ENCODE data around the gene IFITM10. TPM values are rescaled to one million over a fixed set of nuclear protein-coding genes. Genes with fewer than 3 reads are reported as not detected.
A peak's percentile ranks its signal among the peaks of the same experiment; 100 is the strongest.

IFITM10 gene
- total and polyA plus RNA-seq, 9 of the 15 experiments (the other 6 are each of a cell fraction or from before 2014, with no cell fraction given) = 0.08 to 0.13 (median 0.09) TPM; not detected in 6

DNA sequence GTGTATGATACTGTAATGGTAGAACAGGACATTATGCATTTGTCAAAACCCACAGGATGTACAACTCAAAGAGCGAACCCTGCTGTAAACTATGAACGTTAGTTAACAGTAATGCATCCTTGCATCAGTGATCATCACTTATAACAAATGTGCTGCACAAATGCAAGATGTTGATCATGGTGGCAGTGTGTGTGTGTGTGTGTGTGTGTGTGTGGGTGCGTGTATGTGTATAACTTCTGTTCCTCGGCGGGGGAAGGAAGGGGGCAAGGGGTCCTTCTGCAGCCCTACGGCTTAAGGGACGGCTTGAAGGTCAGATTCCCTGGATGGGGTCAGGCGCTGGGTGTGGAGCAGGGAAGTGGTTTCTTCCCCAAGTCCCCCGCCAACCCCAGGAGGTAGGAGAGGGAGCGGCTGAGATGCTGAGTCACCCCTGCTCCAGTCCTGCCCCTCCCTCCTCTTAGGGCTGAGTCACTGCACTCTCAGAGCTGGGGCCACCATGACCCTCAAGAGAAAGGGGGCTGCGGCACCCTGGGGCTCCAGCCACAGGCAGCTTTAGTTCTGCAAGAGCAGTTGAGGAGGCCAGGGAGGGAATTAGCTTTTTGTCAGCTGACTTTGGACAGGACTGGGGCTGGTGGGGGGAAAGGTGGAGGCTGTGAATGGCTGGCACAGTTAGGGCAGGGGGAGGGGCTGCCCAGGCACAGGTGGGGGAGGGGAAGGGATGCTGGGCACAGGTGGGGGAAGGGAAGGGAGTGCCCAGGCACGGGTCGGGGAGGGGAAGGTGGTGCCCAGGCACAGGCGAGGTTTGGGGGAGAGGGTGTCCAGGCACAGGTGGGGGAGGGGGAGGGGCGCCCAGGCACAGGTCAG is 22.1 kb upstream of the IFITM10 start (continued):
- TF ChIP-seq, protein P1, sequence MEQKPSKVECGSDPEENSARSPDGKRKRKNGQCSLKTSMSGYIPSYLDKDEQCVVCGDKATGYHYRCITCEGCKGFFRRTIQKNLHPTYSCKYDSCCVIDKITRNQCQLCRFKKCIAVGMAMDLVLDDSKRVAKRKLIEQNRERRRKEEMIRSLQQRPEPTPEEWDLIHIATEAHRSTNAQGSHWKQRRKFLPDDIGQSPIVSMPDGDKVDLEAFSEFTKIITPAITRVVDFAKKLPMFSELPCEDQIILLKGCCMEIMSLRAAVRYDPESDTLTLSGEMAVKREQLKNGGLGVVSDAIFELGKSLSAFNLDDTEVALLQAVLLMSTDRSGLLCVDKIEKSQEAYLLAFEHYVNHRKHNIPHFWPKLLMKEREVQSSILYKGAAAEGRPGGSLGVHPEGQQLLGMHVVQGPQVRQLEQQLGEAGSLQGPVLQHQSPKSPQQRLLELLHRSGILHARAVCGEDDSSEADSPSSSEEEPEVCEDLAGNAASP (IDR thresholded peaks at IDR 0.05) = no peak
- no peak for TF ChIP-seq FUS (optimal IDR thresholded peaks at IDR 0.05; ENCODE audit: low read depth, low read length)
- TF ChIP-seq TAF1 (IDR thresholded peaks at IDR 0.05; ENCODE audit: control insufficient read depth, extremely low read depth, insufficient read depth, low read length, severe bottlenecking) = no peak
- TF ChIP-seq SOX6 (IDR thresholded peaks at IDR 0.05) = peak; percentile 49; the same call in 1 of the 2 replicates
- no peak for TF ChIP-seq MTA2 (IDR thresholded peaks at IDR 0.05; ENCODE audit: low read depth)
- TF ChIP-seq PHF21A (IDR thresholded peaks at IDR 0.05; ENCODE audit: borderline replicate concordance, low read depth) = 0 out of 2 replicates have a peak, but pooled peaks have one; percentile 22
- no peak for TF ChIP-seq XRCC4 (IDR thresholded peaks at IDR 0.05; ENCODE audit: extremely low read depth, insufficient read depth, insufficient read length)
- TF ChIP-seq ZNF696 (CRISPR knock-in tag; conservative IDR thresholded peaks at IDR 0.05) = no peak
- TF ChIP-seq, protein P2, sequence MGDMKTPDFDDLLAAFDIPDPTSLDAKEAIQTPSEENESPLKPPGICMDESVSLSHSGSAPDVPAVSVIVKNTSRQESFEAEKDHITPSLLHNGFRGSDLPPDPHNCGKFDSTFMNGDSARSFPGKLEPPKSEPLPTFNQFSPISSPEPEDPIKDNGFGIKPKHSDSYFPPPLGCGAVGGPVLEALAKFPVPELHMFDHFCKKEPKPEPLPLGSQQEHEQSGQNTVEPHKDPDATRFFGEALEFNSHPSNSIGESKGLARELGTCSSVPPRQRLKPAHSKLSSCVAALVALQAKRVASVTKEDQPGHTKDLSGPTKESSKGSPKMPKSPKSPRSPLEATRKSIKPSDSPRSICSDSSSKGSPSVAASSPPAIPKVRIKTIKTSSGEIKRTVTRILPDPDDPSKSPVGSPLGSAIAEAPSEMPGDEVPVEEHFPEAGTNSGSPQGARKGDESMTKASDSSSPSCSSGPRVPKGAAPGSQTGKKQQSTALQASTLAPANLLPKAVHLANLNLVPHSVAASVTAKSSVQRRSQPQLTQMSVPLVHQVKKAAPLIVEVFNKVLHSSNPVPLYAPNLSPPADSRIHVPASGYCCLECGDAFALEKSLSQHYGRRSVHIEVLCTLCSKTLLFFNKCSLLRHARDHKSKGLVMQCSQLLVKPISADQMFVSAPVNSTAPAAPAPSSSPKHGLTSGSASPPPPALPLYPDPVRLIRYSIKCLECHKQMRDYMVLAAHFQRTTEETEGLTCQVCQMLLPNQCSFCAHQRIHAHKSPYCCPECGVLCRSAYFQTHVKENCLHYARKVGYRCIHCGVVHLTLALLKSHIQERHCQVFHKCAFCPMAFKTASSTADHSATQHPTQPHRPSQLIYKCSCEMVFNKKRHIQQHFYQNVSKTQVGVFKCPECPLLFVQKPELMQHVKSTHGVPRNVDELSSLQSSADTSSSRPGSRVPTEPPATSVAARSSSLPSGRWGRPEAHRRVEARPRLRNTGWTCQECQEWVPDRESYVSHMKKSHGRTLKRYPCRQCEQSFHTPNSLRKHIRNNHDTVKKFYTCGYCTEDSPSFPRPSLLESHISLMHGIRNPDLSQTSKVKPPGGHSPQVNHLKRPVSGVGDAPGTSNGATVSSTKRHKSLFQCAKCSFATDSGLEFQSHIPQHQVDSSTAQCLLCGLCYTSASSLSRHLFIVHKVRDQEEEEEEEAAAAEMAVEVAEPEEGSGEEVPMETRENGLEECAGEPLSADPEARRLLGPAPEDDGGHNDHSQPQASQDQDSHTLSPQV (IDR thresholded peaks at IDR 0.05) = peak; percentile 59; the same call in 1 of the 2 replicates
- no peak for TF ChIP-seq PURB (CRISPR knock-in tag; IDR thresholded peaks at IDR 0.05; ENCODE audit: low read depth)
- TF ChIP-seq TAF7 (tag; IDR thresholded peaks at IDR 0.05) = no peak
- TF ChIP-seq, protein P3, sequence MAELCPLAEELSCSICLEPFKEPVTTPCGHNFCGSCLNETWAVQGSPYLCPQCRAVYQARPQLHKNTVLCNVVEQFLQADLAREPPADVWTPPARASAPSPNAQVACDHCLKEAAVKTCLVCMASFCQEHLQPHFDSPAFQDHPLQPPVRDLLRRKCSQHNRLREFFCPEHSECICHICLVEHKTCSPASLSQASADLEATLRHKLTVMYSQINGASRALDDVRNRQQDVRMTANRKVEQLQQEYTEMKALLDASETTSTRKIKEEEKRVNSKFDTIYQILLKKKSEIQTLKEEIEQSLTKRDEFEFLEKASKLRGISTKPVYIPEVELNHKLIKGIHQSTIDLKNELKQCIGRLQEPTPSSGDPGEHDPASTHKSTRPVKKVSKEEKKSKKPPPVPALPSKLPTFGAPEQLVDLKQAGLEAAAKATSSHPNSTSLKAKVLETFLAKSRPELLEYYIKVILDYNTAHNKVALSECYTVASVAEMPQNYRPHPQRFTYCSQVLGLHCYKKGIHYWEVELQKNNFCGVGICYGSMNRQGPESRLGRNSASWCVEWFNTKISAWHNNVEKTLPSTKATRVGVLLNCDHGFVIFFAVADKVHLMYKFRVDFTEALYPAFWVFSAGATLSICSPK (IDR thresholded peaks at IDR 0.05; ENCODE audit: borderline replicate concordance) = no peak; the same call in 1 of the 2 replicates
- TF ChIP-seq, protein P4, sequence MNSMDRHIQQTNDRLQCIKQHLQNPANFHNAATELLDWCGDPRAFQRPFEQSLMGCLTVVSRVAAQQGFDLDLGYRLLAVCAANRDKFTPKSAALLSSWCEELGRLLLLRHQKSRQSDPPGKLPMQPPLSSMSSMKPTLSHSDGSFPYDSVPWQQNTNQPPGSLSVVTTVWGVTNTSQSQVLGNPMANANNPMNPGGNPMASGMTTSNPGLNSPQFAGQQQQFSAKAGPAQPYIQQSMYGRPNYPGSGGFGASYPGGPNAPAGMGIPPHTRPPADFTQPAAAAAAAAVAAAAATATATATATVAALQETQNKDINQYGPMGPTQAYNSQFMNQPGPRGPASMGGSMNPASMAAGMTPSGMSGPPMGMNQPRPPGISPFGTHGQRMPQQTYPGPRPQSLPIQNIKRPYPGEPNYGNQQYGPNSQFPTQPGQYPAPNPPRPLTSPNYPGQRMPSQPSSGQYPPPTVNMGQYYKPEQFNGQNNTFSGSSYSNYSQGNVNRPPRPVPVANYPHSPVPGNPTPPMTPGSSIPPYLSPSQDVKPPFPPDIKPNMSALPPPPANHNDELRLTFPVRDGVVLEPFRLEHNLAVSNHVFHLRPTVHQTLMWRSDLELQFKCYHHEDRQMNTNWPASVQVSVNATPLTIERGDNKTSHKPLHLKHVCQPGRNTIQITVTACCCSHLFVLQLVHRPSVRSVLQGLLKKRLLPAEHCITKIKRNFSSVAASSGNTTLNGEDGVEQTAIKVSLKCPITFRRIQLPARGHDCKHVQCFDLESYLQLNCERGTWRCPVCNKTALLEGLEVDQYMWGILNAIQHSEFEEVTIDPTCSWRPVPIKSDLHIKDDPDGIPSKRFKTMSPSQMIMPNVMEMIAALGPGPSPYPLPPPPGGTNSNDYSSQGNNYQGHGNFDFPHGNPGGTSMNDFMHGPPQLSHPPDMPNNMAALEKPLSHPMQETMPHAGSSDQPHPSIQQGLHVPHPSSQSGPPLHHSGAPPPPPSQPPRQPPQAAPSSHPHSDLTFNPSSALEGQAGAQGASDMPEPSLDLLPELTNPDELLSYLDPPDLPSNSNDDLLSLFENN (IDR thresholded peaks at IDR 0.05; ENCODE audit: low read depth in 2 of 2, low read length in 2 of 2) = 0 out of 4 replicates have a peak, but pooled peaks of 1 of the 2 experiments have one; percentile 52

Data from K562 (cell line).